Hepatocyte (in vitro differentiated cells): Measurements from ENCODE around the gene SCP2D1.

Experiments used
- EZH2 ChIP-seq: fragments of 200-600 bp; sonication (generic); IDR thresholded peaks from 2 replicates; pipeline ENCODE4 v1.6.1; 2016; ENCODE audit warnings: antibody characterized with exemption, mild to moderate bottlenecking, borderline replicate concordance
- EZH2phosphoT487 ChIP-seq: fragments of 200-600 bp; sonication (generic); IDR thresholded peaks from one replicate; pipeline ENCODE4 v1.6.1; 2018; ENCODE audit warnings: antibody characterized with exemption, mild to moderate bottlenecking, low read depth, moderate library complexity; ENCODE audit not compliant: unreplicated experiment, severe bottlenecking
- TF ChIP-seq, protein P1 (sequence below): fragments of 200-600 bp; sonication (generic); IDR thresholded peaks from 2 replicates; pipeline ENCODE4 v1.5.1; 2016; ENCODE audit warnings: antibody characterized with exemption, mild to moderate bottlenecking; ENCODE audit not compliant: poor library complexity

- TF ChIP-seq, protein P1, sequence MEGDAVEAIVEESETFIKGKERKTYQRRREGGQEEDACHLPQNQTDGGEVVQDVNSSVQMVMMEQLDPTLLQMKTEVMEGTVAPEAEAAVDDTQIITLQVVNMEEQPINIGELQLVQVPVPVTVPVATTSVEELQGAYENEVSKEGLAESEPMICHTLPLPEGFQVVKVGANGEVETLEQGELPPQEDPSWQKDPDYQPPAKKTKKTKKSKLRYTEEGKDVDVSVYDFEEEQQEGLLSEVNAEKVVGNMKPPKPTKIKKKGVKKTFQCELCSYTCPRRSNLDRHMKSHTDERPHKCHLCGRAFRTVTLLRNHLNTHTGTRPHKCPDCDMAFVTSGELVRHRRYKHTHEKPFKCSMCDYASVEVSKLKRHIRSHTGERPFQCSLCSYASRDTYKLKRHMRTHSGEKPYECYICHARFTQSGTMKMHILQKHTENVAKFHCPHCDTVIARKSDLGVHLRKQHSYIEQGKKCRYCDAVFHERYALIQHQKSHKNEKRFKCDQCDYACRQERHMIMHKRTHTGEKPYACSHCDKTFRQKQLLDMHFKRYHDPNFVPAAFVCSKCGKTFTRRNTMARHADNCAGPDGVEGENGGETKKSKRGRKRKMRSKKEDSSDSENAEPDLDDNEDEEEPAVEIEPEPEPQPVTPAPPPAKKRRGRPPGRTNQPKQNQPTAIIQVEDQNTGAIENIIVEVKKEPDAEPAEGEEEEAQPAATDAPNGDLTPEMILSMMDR, result no peak
- TF ChIP-seq EZH2 (no peak), EZH2phosphoT487 (no peak)
Observed at GRCh38 chr20:18840248-18840645, 26.7 kb downstream of the SCP2D1 start.
